H1 (cell line): Measurements from ENCODE around the gene CCNG2. TPM values are rescaled to one million over a fixed set of nuclear protein-coding genes. Genes with fewer than 3 reads are reported as not detected.

ENCODE experiments used
- CTCF ChIA-PET: fragments of 300-600 bp; sonication (Branson Sonifier 250); formaldehyde crosslinking; loops from one replicate; lab custom pipeline; 2021; ENCODE audit not compliant: partially characterized antibody; lab: Charles Lee
- POLR2A ChIA-PET: fragments of 300-600 bp; sonication (Branson Sonifier 250); formaldehyde crosslinking; loops from one replicate; lab custom pipeline; 2021; ENCODE audit warnings: inconsistent platforms; ENCODE audit not compliant: partially characterized antibody; lab: Charles Lee
- DNase-seq, 2 experiments: peaks; one replicate each; pipeline versions ENCODE4 v3.0.0 to v3.0.0-alpha.2; 2010 to 2022; ENCODE audit warnings: low spot score in 2 of 2, low read depth in 1 of 2, mixed read lengths in 1 of 2
- FAIRE-seq: peaks from 2 replicates; lab custom pipeline; 2011; peaks lifted over from hg19 to GRCh38; lab: Jason Lieb, UNC
- H2AFZ ChIP-seq: 2 replicates; pipeline ENCODE4 v1.8.1; 2012; ENCODE audit warnings: low read length, inconsistent platforms
- H2AK5ac ChIP-seq: 2 replicates; pipeline ENCODE4 v1.6.1; 2013; ENCODE audit warnings: low read depth, low read length
- H2BK120ac ChIP-seq: replicated peaks from 2 replicates; pipeline ENCODE3; 2013; ENCODE audit warnings: low read depth, low read length, inconsistent platforms
- H2BK12ac ChIP-seq: 2 replicates; pipeline ENCODE4 v1.6.1; 2013; ENCODE audit warnings: low read depth, low read length
- H2BK15ac ChIP-seq: 2 replicates; pipeline ENCODE4 v1.6.1; 2013; ENCODE audit warnings: low read length
- H2BK20ac ChIP-seq: 2 replicates; pipeline ENCODE4 v1.6.1; 2013; ENCODE audit warnings: low read length
- H2BK5ac ChIP-seq: 2 replicates; pipeline ENCODE4 v1.6.1; 2013; ENCODE audit warnings: low read depth, low read length
- H3K14ac ChIP-seq: 2 replicates; pipeline ENCODE4 v1.6.1; 2013; ENCODE audit warnings: inconsistent platforms; ENCODE audit not compliant: insufficient read length
- H3K18ac ChIP-seq: 2 replicates; pipeline ENCODE4 v1.6.1; 2013; ENCODE audit warnings: low read length; ENCODE audit errors: extremely low read depth
- H3K23ac ChIP-seq: 2 replicates; pipeline ENCODE4 v1.6.1; 2013; ENCODE audit warnings: inconsistent platforms; ENCODE audit not compliant: insufficient read length
- H3K23me2 ChIP-seq: 2 replicates; pipeline ENCODE4 v1.6.1; 2013; ENCODE audit warnings: low read depth, low read length
- H3K27ac ChIP-seq: 2 replicates; pipeline ENCODE4 v1.6.1; 2011; ENCODE audit warnings: low read depth, low read length, inconsistent platforms
- H3K27me3 ChIP-seq, 4 experiments: replicated peaks in 1 of 4; 1 replicate in 1 of 4; 2 replicates in 3 of 4; pipeline versions ENCODE4 v1.6.1 to v1.8.1; 2011 to 2013; ENCODE audit warnings: low read length in 3 of 4, mild to moderate bottlenecking in 3 of 4, inconsistent platforms in 2 of 4, mixed read lengths in 2 of 4, moderate library complexity in 1 of 4; ENCODE audit not compliant: control insufficient read depth in 3 of 4, insufficient read depth in 3 of 4; ENCODE audit errors: extremely low read depth in 1 of 4
- H3K36me3 ChIP-seq, 4 experiments: 2 replicates each; pipeline versions ENCODE4 v1.6.1 to v1.8.1; 2011 to 2013; ENCODE audit warnings: mild to moderate bottlenecking in 4 of 4, low read length in 3 of 4, moderate library complexity in 2 of 4, control low read depth in 1 of 4, inconsistent platforms in 1 of 4; ENCODE audit not compliant: insufficient read depth in 4 of 4, control insufficient read depth in 2 of 4
- H3K4ac ChIP-seq: replicated peaks from 2 replicates; pipeline ENCODE3; 2013; ENCODE audit warnings: low read length, low read depth, mixed read lengths, inconsistent platforms; ENCODE audit not compliant: insufficient read length
- H3K4me1 ChIP-seq, 4 experiments: replicated peaks in 1 of 4; 1 replicate in 1 of 4; 2 replicates in 3 of 4; pipeline versions ENCODE4 v1.6.1 to v1.8.1; 2011 to 2013; ENCODE audit warnings: low read length in 3 of 4, inconsistent platforms in 2 of 4, mixed read lengths in 1 of 4; ENCODE audit not compliant: insufficient read depth in 4 of 4, control insufficient read depth in 3 of 4
- H3K4me2 ChIP-seq, 2 experiments: 2 replicates each; pipeline versions ENCODE4 v1.6.1 to v1.8.1; 2011 to 2013; ENCODE audit warnings: low read depth in 2 of 2, low read length in 2 of 2, control low read depth in 1 of 2, inconsistent platforms in 1 of 2, mild to moderate bottlenecking in 1 of 2; ENCODE audit not compliant: insufficient read depth in 1 of 2
- H3K4me3 ChIP-seq, 4 experiments: fragments of 200-600, 300-600 bp in 1 of 4; sonication (generic), shearing (Covaris generic), sonication (Bioruptor Twin) in 1 of 4; 2 replicates each; pipeline versions ENCODE4 v1.5.1 to v1.8.1; 2011 to 2016; ENCODE audit warnings: low read length in 4 of 4, low read depth in 3 of 4, control low read depth in 2 of 4, inconsistent platforms in 2 of 4, mild to moderate bottlenecking in 2 of 4, mixed read lengths in 1 of 4, moderate library complexity in 1 of 4; ENCODE audit not compliant: insufficient read depth in 2 of 4; ENCODE audit errors: extremely low read depth in 1 of 4
- H3K56ac ChIP-seq: replicated peaks from 2 replicates; pipeline ENCODE3; 2013; ENCODE audit warnings: low read depth, mild to moderate bottlenecking, mixed read lengths, low read length, inconsistent platforms; ENCODE audit not compliant: insufficient read length
- H3K79me1 ChIP-seq: 2 replicates; pipeline ENCODE4 v1.6.1; 2013; ENCODE audit warnings: low read depth, low read length, control low read depth
- H3K79me2 ChIP-seq, 2 experiments: 2 replicates each; pipeline versions ENCODE4 v1.6.1 to v1.8.1; 2012 to 2013; ENCODE audit warnings: low read length in 2 of 2, mild to moderate bottlenecking in 2 of 2, inconsistent platforms in 1 of 2; ENCODE audit not compliant: insufficient read depth in 2 of 2, control insufficient read depth in 1 of 2
- H3K9ac ChIP-seq, 4 experiments: replicated peaks in 1 of 4; 1 replicate in 1 of 4; 2 replicates in 3 of 4; pipeline versions ENCODE4 v1.6.1 to v1.8.1; 2011 to 2013; ENCODE audit warnings: low read depth in 3 of 4, low read length in 3 of 4, control low read depth in 2 of 4, mild to moderate bottlenecking in 2 of 4, moderate library complexity in 2 of 4, inconsistent platforms in 1 of 4; ENCODE audit errors: extremely low read depth in 1 of 4
- H3K9me3 ChIP-seq, 2 experiments: 2 replicates each; pipeline versions ENCODE4 v1.6.1 to v1.8.1; 2012 to 2013; ENCODE audit warnings: mild to moderate bottlenecking in 2 of 2, moderate library complexity in 2 of 2, control low read depth in 1 of 2, inconsistent platforms in 1 of 2, low read depth in 1 of 2, low read length in 1 of 2, mixed read lengths in 1 of 2; ENCODE audit not compliant: insufficient read depth in 2 of 2
- H4K20me1 ChIP-seq, 2 experiments: replicated peaks in 1 of 2; 2 replicates each; pipeline versions ENCODE3 to v1.8.1; 2011 to 2013; ENCODE audit warnings: inconsistent platforms in 2 of 2, low read length in 2 of 2, mild to moderate bottlenecking in 1 of 2; ENCODE audit not compliant: insufficient read depth in 2 of 2, control insufficient read depth in 1 of 2
- H4K5ac ChIP-seq: 2 replicates; pipeline ENCODE4 v1.6.1; 2013; ENCODE audit warnings: low read length, low read depth, mixed read lengths, inconsistent platforms; ENCODE audit not compliant: insufficient read length
- H4K8ac ChIP-seq: 2 replicates; pipeline ENCODE4 v1.8.0; 2013; ENCODE audit warnings: mild to moderate bottlenecking, moderate library complexity, low read length, inconsistent platforms; ENCODE audit not compliant: insufficient read depth; ENCODE audit errors: extremely low read depth
- H4K91ac ChIP-seq: replicated peaks from 2 replicates; pipeline ENCODE3; 2013; ENCODE audit warnings: low read length, mixed read lengths, inconsistent platforms; ENCODE audit not compliant: insufficient read length
- BACH1 ChIP-seq: IDR thresholded peaks from 2 replicates; pipeline ENCODE4 v1.6.1; 2012; ENCODE audit warnings: low read length, improper control_type of control experiment
- CBX8 ChIP-seq: fragments of 300-800, 300-1000 bp; sonication (generic); IDR thresholded peaks from 2 replicates; pipeline ENCODE4 v1.7.1; 2016; ENCODE audit warnings: low read depth, low read length, borderline replicate concordance
- CHD2 ChIP-seq: IDR thresholded peaks from 2 replicates; pipeline ENCODE4 v1.6.1; 2012; ENCODE audit warnings: low read length, improper control_type of control experiment
- EGR1 ChIP-seq: IDR thresholded peaks from 2 replicates; pipeline ENCODE4 v1.6.1; 2011; ENCODE audit warnings: low read depth, low read length, borderline replicate concordance
- EZH2 ChIP-seq: fragments of 200-600 bp; sonication (generic); IDR thresholded peaks from 2 replicates; pipeline ENCODE4 v1.7.1; 2012; ENCODE audit warnings: low read depth, mild to moderate bottlenecking, moderate library complexity, low read length, inconsistent platforms; ENCODE audit not compliant: severe bottlenecking
- FOSL1 ChIP-seq: IDR thresholded peaks from 2 replicates; pipeline ENCODE4 v1.6.1; 2011; ENCODE audit warnings: mild to moderate bottlenecking, low read depth, low read length, moderate library complexity; ENCODE audit not compliant: insufficient read depth
- HDAC6 ChIP-seq: IDR thresholded peaks from one replicate; pipeline ENCODE4 v1.7.1; 2012; ENCODE audit warnings: low read depth, mild to moderate bottlenecking, inconsistent platforms, low read length, moderate library complexity
- JUN ChIP-seq: IDR thresholded peaks from 2 replicates; pipeline ENCODE4 v1.6.1; 2011; ENCODE audit warnings: low read depth, mild to moderate bottlenecking, improper control_type of control experiment, low read length
- JUND ChIP-seq: IDR thresholded peaks from 2 replicates; pipeline ENCODE4 v1.6.1; 2011; ENCODE audit warnings: mild to moderate bottlenecking, improper control_type of control experiment, low read length
- KDM1A ChIP-seq: fragments of 200-600, 300-600 bp; sonication (generic); IDR thresholded peaks from 2 replicates; pipeline ENCODE4 v1.7.1; 2016; ENCODE audit warnings: mild to moderate bottlenecking, low read length, borderline replicate concordance
- MAFK ChIP-seq: IDR thresholded peaks from 2 replicates; pipeline ENCODE4 v1.6.1; 2012; ENCODE audit warnings: low read depth, mild to moderate bottlenecking, improper control_type of control experiment, low read length
- RXRA ChIP-seq: IDR thresholded peaks from 2 replicates; pipeline ENCODE4 v1.6.1; 2011; ENCODE audit warnings: low read depth, mild to moderate bottlenecking, low read length, moderate library complexity; ENCODE audit not compliant: insufficient read depth
- SIRT6 ChIP-seq: IDR thresholded peaks from one replicate; pipeline ENCODE4 v1.7.1; 2012; ENCODE audit warnings: low read length, inconsistent platforms
- SP2 ChIP-seq: IDR thresholded peaks from 2 replicates; pipeline ENCODE4 v1.6.1; 2012; ENCODE audit warnings: mild to moderate bottlenecking, low read length, inconsistent platforms
- WGBS, 2 experiments: shearing (Covaris generic) in 1 of 2; methylation state at CpG; one replicate each; pipeline versions ENCODE4 v1.1.6 to v1.1.7; 2013 to 2015; ENCODE audit warnings: low lambda C conversion rate in 2 of 2, mixed read lengths in 2 of 2, inconsistent platforms in 1 of 2, low coverage in 1 of 2, missing lambda C conversion rate in 1 of 2; ENCODE audit not compliant: insufficient replicate concordance in 2 of 2, insufficient coverage in 1 of 2, insufficient read length in 1 of 2; ENCODE audit errors: extremely low coverage in 1 of 2, missing lambda C conversion rate in 1 of 2; 5-methylcytosine and 5-hydroxymethylcytosine counted together
- polyA plus RNA-seq, 7 experiments: library from polyadenylated mRNA; depleted of rRNA in 3 of 7; stranded (reverse) in 5 of 7; unstranded in 2 of 7; fragments of >200 nt in 5 of 7; fragments of 200-250 nt in 2 of 7; gene quantifications; 1 replicate in 5 of 7; 2 replicates in 1 of 7; 4 replicates in 1 of 7; pipeline versions ENCODE4 v1.2.1 to v1.2.3, GENCODE V29; 2011 to 2013; ENCODE audit warnings: missing spikeins in 2 of 7, mixed read lengths in 2 of 7
- total RNA-seq: library from RNA; stranded (reverse); fragmentation: NEBNext Ultra II Directional; extraction: Animal tissue kit (Norgen Biotek cat#: 25700); gene quantifications from 2 replicates; pipeline ENCODE4 v1.2.1, GENCODE V29; 2021
- TF ChIP-seq, protein P1 (sequence below): IDR thresholded peaks from 2 replicates; pipeline ENCODE4 v1.6.1; 2011; ENCODE audit warnings: low read depth, mild to moderate bottlenecking, low read length; ENCODE audit not compliant: insufficient read depth

Gene CCNG2
- total and polyA plus RNA-seq, 2 of the 8 experiments (the other 6 are each of a cell fraction or from before 2014, with no cell fraction given) = 3.5 to 13.9 TPM

DNA sequence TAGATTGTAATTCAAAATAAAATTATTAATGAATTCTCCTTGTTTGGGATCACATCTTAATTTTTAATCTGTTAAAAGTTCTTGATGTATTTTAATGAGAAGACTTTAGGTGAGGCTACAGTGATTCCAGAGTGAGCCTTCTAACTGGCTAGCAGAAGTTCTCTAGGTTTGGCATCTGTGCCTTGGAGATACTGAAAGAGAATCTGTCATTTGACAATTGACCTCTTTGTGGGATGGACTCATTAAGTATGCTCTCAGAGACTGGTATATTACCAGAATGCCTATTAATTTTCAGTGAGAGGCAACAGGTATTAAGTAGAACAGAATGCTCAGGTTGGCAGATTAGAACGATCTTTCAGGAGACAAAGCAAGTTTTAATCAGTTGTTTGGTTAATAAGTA lies 10.2 kb downstream of the CCNG2 start:
- Histone ChIP-seq H3K79me1 (no peaks in the 10 kb centered on the region), H4K5ac (no peak overlapping the region), H3K4me2 (no peak overlapping the region), H2AK5ac (no peak overlapping the region), H2BK5ac (no peak overlapping the region), H4K20me1 (peaks cover 0 to 1% of the 10 kb centered on the region in 2 experiments), H2BK15ac (no peak overlapping the region), H3K18ac (no peak overlapping the region), H3K23me2 (no peaks in the 10 kb centered on the region), H3K4me3 (no peak overlapping the region), H4K91ac (no peak overlapping the region), H2BK120ac (no peak overlapping the region), H3K79me2 (no peaks in the 10 kb centered on the region), H3K56ac (no peak overlapping the region), H3K9me3 (no peaks in the 10 kb centered on the region), H2BK20ac (no peak overlapping the region), H3K23ac (no peak overlapping the region), H3K4ac (no peak overlapping the region), H4K8ac (no peak overlapping the region), H3K27me3 (no peaks in the 10 kb centered on the region), H3K14ac (no peak overlapping the region), H3K27ac (no peak overlapping the region), H2BK12ac (no peak overlapping the region), H3K4me1 (no peaks in the 10 kb centered on the region), H2AFZ (no peak overlapping the region), H3K9ac (no peak overlapping the region), H3K36me3 (peaks cover 7 to 74% (median 27%) of the 10 kb centered on the region in 4 experiments)
- no peak for FAIRE-seq
- CTCF ChIA-PET = no interaction called here
- POLR2A ChIA-PET = no interaction called here
- 96% methylated on average over 1 of the region's 1 CpG; no CpG with 5 or more reads in 1 of the 2 experiments for WGBS, 2 experiments
- no peak for DNase-seq
- TF ChIP-seq EGR1 (no peak), HDAC6 (no peak), KDM1A (no peak), BACH1 (no peak), CHD2 (no peak), FOSL1 (no peak), JUN (no peak), RXRA (no peak), SIRT6 (no peak), SP2 (no peak), MAFK (no peak), JUND (no peak), CBX8 (no peak), EZH2 (no peak)
- TF ChIP-seq, protein P1, sequence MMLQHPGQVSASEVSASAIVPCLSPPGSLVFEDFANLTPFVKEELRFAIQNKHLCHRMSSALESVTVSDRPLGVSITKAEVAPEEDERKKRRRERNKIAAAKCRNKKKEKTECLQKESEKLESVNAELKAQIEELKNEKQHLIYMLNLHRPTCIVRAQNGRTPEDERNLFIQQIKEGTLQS = no peak
